Astrocyte (in vitro differentiated cells and primary cell): ENCODE results near the gene LRRC10B. TPM values are rescaled to one million over a fixed set of nuclear protein-coding genes. Genes with fewer than 3 reads are reported as not detected.

Experiments
- DNase-seq: peaks from one replicate; pipeline ENCODE4 v3.0.0-alpha.2; 2010; ENCODE audit warnings: low read depth
- FAIRE-seq: peaks from 2 replicates; lab custom pipeline; 2011; peaks lifted over from hg19 to GRCh38; lab: Jason Lieb, UNC
- H2AFZ ChIP-seq: 2 replicates; pipeline ENCODE4 v1.6.0; 2012; ENCODE audit warnings: low read depth, low read length, inconsistent platforms
- H3K27ac ChIP-seq: 2 replicates; pipeline ENCODE4 v1.5.1; 2011; ENCODE audit warnings: low read depth, low read length, inconsistent platforms
- H3K27me3 ChIP-seq: 2 replicates; pipeline ENCODE4 v1.6.0; 2011; ENCODE audit warnings: low read length, inconsistent platforms; ENCODE audit not compliant: insufficient read depth
- H3K36me3 ChIP-seq: 2 replicates; pipeline ENCODE4 v1.5.1; 2011; ENCODE audit warnings: low read length, inconsistent platforms; ENCODE audit not compliant: insufficient read depth
- H3K4me1 ChIP-seq: 2 replicates; pipeline ENCODE4 v1.5.1; 2011; ENCODE audit warnings: low read length, inconsistent platforms; ENCODE audit not compliant: insufficient read depth
- H3K4me2 ChIP-seq: 2 replicates; pipeline ENCODE4 v1.6.0; 2012; ENCODE audit warnings: low read length, inconsistent platforms
- H3K4me3 ChIP-seq: 2 replicates; pipeline ENCODE4 v1.5.1; 2011; ENCODE audit warnings: low read depth, mild to moderate bottlenecking, low read length, inconsistent platforms; ENCODE audit not compliant: insufficient read depth
- H3K79me2 ChIP-seq: 2 replicates; pipeline ENCODE4 v1.6.0; 2012; ENCODE audit warnings: mild to moderate bottlenecking, low read length, inconsistent platforms; ENCODE audit not compliant: insufficient read depth
- H3K9ac ChIP-seq: 2 replicates; pipeline ENCODE4 v1.6.0; 2012; ENCODE audit warnings: mild to moderate bottlenecking, low read length, inconsistent platforms
- H3K9me3 ChIP-seq: 2 replicates; pipeline ENCODE4 v1.5.1; 2012; ENCODE audit warnings: low read depth, mild to moderate bottlenecking, low read length, inconsistent platforms; ENCODE audit not compliant: insufficient read depth
- H4K20me1 ChIP-seq: 2 replicates; pipeline ENCODE4 v1.6.0; 2012; ENCODE audit warnings: low read length, inconsistent platforms; ENCODE audit not compliant: insufficient read depth
- H3K27ac Mint-ChIP-seq: one replicate; pipeline ENCODE4 v1.8.0; 2021; ENCODE audit warnings: mild to moderate bottlenecking, mixed read lengths; ENCODE audit not compliant: unreplicated experiment
- H3K27me3 Mint-ChIP-seq: one replicate; pipeline ENCODE4 v1.8.0; 2021; ENCODE audit warnings: low read depth, mixed read lengths; ENCODE audit not compliant: unreplicated experiment
- H3K36me3 Mint-ChIP-seq: one replicate; pipeline ENCODE4 v1.8.0; 2021; ENCODE audit warnings: low read depth, mixed read lengths; ENCODE audit not compliant: unreplicated experiment
- H3K4me1 Mint-ChIP-seq: one replicate; pipeline ENCODE4 v1.8.0; 2021; ENCODE audit warnings: low read depth, mixed read lengths; ENCODE audit not compliant: unreplicated experiment
- H3K4me3 Mint-ChIP-seq: one replicate; pipeline ENCODE4 v1.8.0; 2021; ENCODE audit warnings: mild to moderate bottlenecking, moderate library complexity, mixed read lengths; ENCODE audit not compliant: unreplicated experiment
- H3K9me3 Mint-ChIP-seq: one replicate; pipeline ENCODE4 v1.8.0; 2021; ENCODE audit warnings: mild to moderate bottlenecking, mixed read lengths; ENCODE audit not compliant: unreplicated experiment
- EZH2 ChIP-seq: IDR thresholded peaks from 2 replicates; pipeline ENCODE4 v1.6.1; 2012; ENCODE audit warnings: mild to moderate bottlenecking, low read length, inconsistent platforms; ENCODE audit not compliant: insufficient read depth
- total RNA-seq: library from RNA; stranded (reverse); gene quantifications from 2 replicates; pipeline ENCODE4 v1.2.1, GENCODE V29; 2021
- TF ChIP-seq, protein P1 (sequence below): IDR thresholded peaks from 2 replicates; pipeline ENCODE4 v1.5.1; 2011; ENCODE audit warnings: low read depth, mild to moderate bottlenecking, inconsistent platforms, low read length, moderate library complexity; ENCODE audit not compliant: insufficient read depth

The LRRC10B gene
- total RNA-seq, 1 donor from 2014 or later: 0.09 TPM

DNA sequence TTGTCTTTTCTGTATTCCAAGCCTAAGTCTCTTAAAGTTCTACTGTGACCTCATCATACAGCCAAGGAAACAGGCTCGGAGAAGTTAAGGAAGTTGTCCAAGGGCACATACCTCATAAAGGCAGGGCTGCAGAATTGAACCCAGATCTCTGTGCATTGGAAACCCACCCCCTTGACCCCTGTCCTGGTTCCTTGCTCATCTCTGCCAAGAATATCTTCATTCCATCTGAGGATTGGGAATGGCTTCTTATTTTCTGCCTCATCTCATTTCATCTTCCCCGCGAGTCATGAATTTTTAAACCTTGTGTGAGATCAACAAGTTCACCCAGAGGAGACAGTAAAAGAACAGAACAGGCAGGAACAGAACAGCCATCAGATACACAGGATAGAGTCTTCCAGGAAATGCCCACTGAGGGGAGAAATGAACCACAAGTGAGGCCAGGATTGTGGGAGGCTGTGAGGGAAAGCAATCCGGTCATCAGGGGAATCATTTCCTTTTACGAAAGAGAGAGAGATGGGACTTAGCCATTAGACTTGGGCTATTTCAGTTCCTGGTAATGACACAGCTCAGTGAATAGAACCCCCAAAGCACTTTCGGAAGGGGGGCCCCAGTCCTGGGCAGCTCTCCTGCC lies 34.4 kb upstream of the LRRC10B start:
- Histone ChIP-seq H3K9ac (no peak overlapping the region), H3K4me3 (no peak overlapping the region), H3K27me3 (peaks cover 6% of the 10 kb centered on the region), H3K9me3 (no peaks in the 10 kb centered on the region), H3K4me1 (no peaks in the 10 kb centered on the region), H3K36me3 (no peaks in the 10 kb centered on the region), H3K79me2 (no peaks in the 10 kb centered on the region), H3K27ac (no peak overlapping the region), H3K4me2 (no peak overlapping the region), H4K20me1 (peaks cover 11% of the 10 kb centered on the region), H2AFZ (no peak overlapping the region)
- TF ChIP-seq EZH2: no peak
- TF ChIP-seq, protein P1, sequence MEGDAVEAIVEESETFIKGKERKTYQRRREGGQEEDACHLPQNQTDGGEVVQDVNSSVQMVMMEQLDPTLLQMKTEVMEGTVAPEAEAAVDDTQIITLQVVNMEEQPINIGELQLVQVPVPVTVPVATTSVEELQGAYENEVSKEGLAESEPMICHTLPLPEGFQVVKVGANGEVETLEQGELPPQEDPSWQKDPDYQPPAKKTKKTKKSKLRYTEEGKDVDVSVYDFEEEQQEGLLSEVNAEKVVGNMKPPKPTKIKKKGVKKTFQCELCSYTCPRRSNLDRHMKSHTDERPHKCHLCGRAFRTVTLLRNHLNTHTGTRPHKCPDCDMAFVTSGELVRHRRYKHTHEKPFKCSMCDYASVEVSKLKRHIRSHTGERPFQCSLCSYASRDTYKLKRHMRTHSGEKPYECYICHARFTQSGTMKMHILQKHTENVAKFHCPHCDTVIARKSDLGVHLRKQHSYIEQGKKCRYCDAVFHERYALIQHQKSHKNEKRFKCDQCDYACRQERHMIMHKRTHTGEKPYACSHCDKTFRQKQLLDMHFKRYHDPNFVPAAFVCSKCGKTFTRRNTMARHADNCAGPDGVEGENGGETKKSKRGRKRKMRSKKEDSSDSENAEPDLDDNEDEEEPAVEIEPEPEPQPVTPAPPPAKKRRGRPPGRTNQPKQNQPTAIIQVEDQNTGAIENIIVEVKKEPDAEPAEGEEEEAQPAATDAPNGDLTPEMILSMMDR: no peak
- Mint-ChIP-seq H3K4me3 (no peak overlapping the region), H3K36me3 (peaks cover 13% of the 10 kb centered on the region), H3K27me3 (peaks cover 15% of the 10 kb centered on the region), H3K4me1 (peaks cover 12% of the 10 kb centered on the region), H3K27ac (peak overlapping the region; percentile 49), H3K9me3 (no peaks in the 10 kb centered on the region)
- DNase-seq (no peak), FAIRE-seq (peak; percentile 29)

DNA sequence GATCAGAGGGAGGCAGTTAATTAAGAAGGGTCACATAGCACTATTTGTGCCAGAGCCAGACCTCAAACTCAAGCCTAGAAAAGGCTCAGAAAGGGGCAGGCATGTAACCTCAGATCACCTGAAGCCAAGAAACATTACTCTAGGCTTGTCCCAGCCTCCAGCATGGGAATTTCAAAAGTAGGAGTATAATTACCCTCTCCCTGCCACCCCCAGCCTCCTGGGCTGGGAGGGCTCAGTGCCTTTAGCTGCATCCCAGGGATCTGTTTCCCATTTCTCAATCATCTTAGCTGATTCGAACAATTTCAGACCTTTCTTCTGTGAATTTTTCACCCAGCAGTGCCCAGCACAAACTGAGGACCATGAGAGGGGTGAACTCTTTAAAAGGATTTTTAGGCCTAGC lies 33.1 kb upstream of the LRRC10B start:
- Histone ChIP-seq H3K27ac (no peak overlapping the region), H4K20me1 (peaks cover 11% of the 10 kb centered on the region), H3K36me3 (no peaks in the 10 kb centered on the region), H2AFZ (no peak overlapping the region), H3K9me3 (no peaks in the 10 kb centered on the region), H3K4me3 (no peak overlapping the region), H3K79me2 (no peaks in the 10 kb centered on the region), H3K4me2 (no peak overlapping the region), H3K4me1 (no peaks in the 10 kb centered on the region), H3K27me3 (peaks cover 6% of the 10 kb centered on the region), H3K9ac (no peak overlapping the region)
- Mint-ChIP-seq H3K36me3 (peaks cover 8% of the 10 kb centered on the region), H3K4me1 (peaks cover 12% of the 10 kb centered on the region), H3K27me3 (peaks cover 20% of the 10 kb centered on the region), H3K27ac (no peak overlapping the region), H3K4me3 (no peak overlapping the region), H3K9me3 (no peaks in the 10 kb centered on the region)
- DNase-seq: no peak
- FAIRE-seq: no peak
- TF ChIP-seq EZH2: no peak
- TF ChIP-seq, protein P1: no peak

DNA sequence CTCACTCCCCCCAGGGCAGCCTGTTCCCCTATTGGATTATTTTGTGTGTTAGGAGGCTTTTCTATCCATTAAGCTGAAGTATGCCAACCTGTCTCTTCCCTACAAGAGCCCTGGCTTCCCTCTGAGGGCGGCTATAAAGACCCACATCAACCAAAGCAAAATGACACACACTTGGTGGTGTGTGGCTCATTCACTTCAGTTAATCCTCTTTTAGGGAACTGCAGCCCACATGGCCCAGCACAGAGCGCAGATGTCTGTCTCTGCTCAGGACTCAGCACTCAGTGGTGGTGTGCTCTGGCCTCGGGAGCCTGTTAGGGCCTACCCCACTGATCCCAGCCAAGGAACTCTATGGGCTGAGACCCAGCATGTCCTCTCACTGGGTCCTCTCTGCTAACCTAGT lies 32.2 kb upstream of the LRRC10B start:
- Histone ChIP-seq H3K27me3 (peaks cover 6% of the 10 kb centered on the region), H3K4me3 (no peak overlapping the region), H3K4me1 (no peaks in the 10 kb centered on the region), H3K27ac (no peak overlapping the region), H3K36me3 (no peaks in the 10 kb centered on the region), H3K4me2 (no peak overlapping the region), H2AFZ (no peak overlapping the region), H3K9me3 (no peaks in the 10 kb centered on the region), H4K20me1 (peaks cover 11% of the 10 kb centered on the region), H3K79me2 (no peaks in the 10 kb centered on the region), H3K9ac (no peak overlapping the region)
- H3K36me3 Mint-ChIP-seq: peaks cover 8% of the 10 kb centered on the region
- DNase-seq (no peak), FAIRE-seq (no peak)
- H3K4me3 Mint-ChIP-seq: no peak overlapping the region
- no peaks in the 10 kb centered on the region for H3K9me3 Mint-ChIP-seq
- H3K27ac Mint-ChIP-seq: no peak overlapping the region
- TF ChIP-seq EZH2: no peak
- TF ChIP-seq, protein P1: no peak
- peaks cover 21% of the 10 kb centered on the region for H3K27me3 Mint-ChIP-seq
- peaks cover 12% of the 10 kb centered on the region for H3K4me1 Mint-ChIP-seq
